Activated CD8-positive, alpha-beta T cell treated with anti-CD3 and anti-CD28 coated beads for 36 hours (primary cell): ENCODE measurements around the gene IL22RA1. TPM values are rescaled to one million over a fixed set of nuclear protein-coding genes. Genes with fewer than 3 reads are reported as not detected.

Source experiments
- ATAC-seq: fragments of 200-7000 bp; cut with Tn5 transposase; one replicate; pipeline ENCODE4 v1.10.0; 2021; ENCODE audit warnings: mild to moderate bottlenecking, moderate library complexity
- CTCF ChIA-PET: fragments of 350-600 bp; sonication (Branson Sonifier 250); formaldehyde crosslinking; loops from one replicate; lab custom pipeline; 2021; ENCODE audit warnings: antibody characterized with exemption; lab: Charles Lee
- POLR2A ChIA-PET: fragments of 350-600 bp; sonication (Branson Sonifier 250); formaldehyde crosslinking; loops from one replicate; lab custom pipeline; 2021; ENCODE audit warnings: antibody characterized with exemption; lab: Charles Lee
- DNase-seq: peaks from one replicate; pipeline ENCODE4 v3.0.0-alpha.2; 2020
- H3K27ac Mint-ChIP-seq: one replicate; pipeline ENCODE4 v1.8.0; 2021; ENCODE audit warnings: mild to moderate bottlenecking, mixed read lengths
- H3K27me3 Mint-ChIP-seq: one replicate; pipeline ENCODE4 v1.8.0; 2021; ENCODE audit warnings: mixed read lengths
- H3K36me3 Mint-ChIP-seq: one replicate; pipeline ENCODE4 v1.8.0; 2021; ENCODE audit warnings: low read depth, mixed read lengths
- H3K4me1 Mint-ChIP-seq: one replicate; pipeline ENCODE4 v1.8.0; 2021; ENCODE audit warnings: low read depth, mixed read lengths
- H3K4me3 Mint-ChIP-seq: one replicate; pipeline ENCODE4 v1.8.0; 2021; ENCODE audit warnings: mild to moderate bottlenecking, moderate library complexity, mixed read lengths
- H3K9me3 Mint-ChIP-seq: one replicate; pipeline ENCODE4 v1.8.0; 2021; ENCODE audit warnings: mixed read lengths
- CTCF ChIP-seq: fragments of 200-600 bp; IDR thresholded peaks from one replicate; pipeline ENCODE4 v1.8.0; 2022; ENCODE audit warnings: antibody characterized with exemption, mild to moderate bottlenecking
- intact Hi-C: fragments of 100-400 bp; cut with micrococcal nuclease; formaldehyde crosslinking; loops from one replicate; pipeline ENCODE4 v1.10.0; 2022
- total RNA-seq, 2 experiments: library from RNA; stranded (reverse); gene quantifications; one replicate each; pipeline ENCODE4 v1.2.3, GENCODE V29; 2021

Gene IL22RA1
- total RNA-seq, 2 experiments from 2014 or later = not detected

- ATAC-seq = no peak
- H3K9me3 Mint-ChIP-seq = no peaks in the 10 kb centered on the region
- POLR2A ChIA-PET = no interaction called here
- H3K36me3 Mint-ChIP-seq = peaks cover 3% of the 10 kb centered on the region
- H3K4me1 Mint-ChIP-seq = peaks cover 23% of the 10 kb centered on the region
- no peak for TF ChIP-seq CTCF
- H3K27ac Mint-ChIP-seq = no peak overlapping the region
- H3K27me3 Mint-ChIP-seq = no peaks in the 10 kb centered on the region
- CTCF ChIA-PET = interaction anchor here (1.0 kb wide), 1 partner anchor 210 kb away, joined by 3 read pairs; no protein-coding TSS in a partner anchor
- intact Hi-C loops = no loop called here
- no peak overlapping the region for H3K4me3 Mint-ChIP-seq
- no peak for DNase-seq
These were observed 39.1 kb upstream of the IL22RA1 start for GRCh38 chr1:24182061-24182460.

GRCh38 chr1:24181619-24182018 lies 38.7 kb upstream of the IL22RA1 start:
- TF ChIP-seq CTCF = no peak
- H3K27me3 Mint-ChIP-seq = no peaks in the 10 kb centered on the region
- no peak for ATAC-seq
- peaks cover 23% of the 10 kb centered on the region for H3K4me1 Mint-ChIP-seq
- H3K36me3 Mint-ChIP-seq = peaks cover 3% of the 10 kb centered on the region
- H3K27ac Mint-ChIP-seq = no peak overlapping the region
- DNase-seq = no peak
- ChIA-PET CTCF (no interaction called here), POLR2A (no interaction called here)
- intact Hi-C loops = no loop called here
- no peaks in the 10 kb centered on the region for H3K9me3 Mint-ChIP-seq
- no peak overlapping the region for H3K4me3 Mint-ChIP-seq

GRCh38 chr1:24180676-24181075 lies 37.7 kb upstream of the IL22RA1 start:
- H3K4me1 Mint-ChIP-seq = peaks cover 15% of the 10 kb centered on the region
- CTCF ChIA-PET = interaction anchor here (3.1 kb wide), 1 partner anchor 30 kb away, joined by 15 read pairs; no protein-coding TSS in a partner anchor
- DNase-seq = no peak
- intact Hi-C loops = no loop called here
- H3K27me3 Mint-ChIP-seq = no peaks in the 10 kb centered on the region
- no peaks in the 10 kb centered on the region for H3K9me3 Mint-ChIP-seq
- no peak overlapping the region for H3K27ac Mint-ChIP-seq
- H3K36me3 Mint-ChIP-seq = peaks cover 7% of the 10 kb centered on the region
- no peak for TF ChIP-seq CTCF
- POLR2A ChIA-PET = no interaction called here
- no peak for ATAC-seq
- no peak overlapping the region for H3K4me3 Mint-ChIP-seq

GRCh38 chr1:24179251-24179840 lies 36.4 kb upstream of the IL22RA1 start:
- intact Hi-C loops = no loop called here
- POLR2A ChIA-PET = interaction anchor here (1.0 kb wide), 1 partner anchor 27 kb away, joined by 3 read pairs; no protein-coding TSS in a partner anchor
- H3K4me3 Mint-ChIP-seq = no peak overlapping the region
- CTCF ChIA-PET = interaction anchor here (1.2 to 3.1 kb wide), 2 partner anchors 22 to 29 kb away, joined by 4 to 15 read pairs; no protein-coding TSS in a partner anchor
- no peaks in the 10 kb centered on the region for H3K9me3 Mint-ChIP-seq
- peaks cover 7% of the 10 kb centered on the region for H3K4me1 Mint-ChIP-seq
- H3K36me3 Mint-ChIP-seq = peaks cover 7% of the 10 kb centered on the region
- ATAC-seq = no peak
- no peak for TF ChIP-seq CTCF
- H3K27ac Mint-ChIP-seq = no peak overlapping the region
- H3K27me3 Mint-ChIP-seq = no peaks in the 10 kb centered on the region
- no peak for DNase-seq

- no peak for TF ChIP-seq CTCF
- CTCF ChIA-PET = interaction anchor here (0.9 to 3.1 kb wide), 2 partner anchors 28 to 214 kb away, joined by 3 to 15 read pairs; no protein-coding TSS in a partner anchor
- H3K36me3 Mint-ChIP-seq = peaks cover 9% of the 10 kb centered on the region
- H3K27me3 Mint-ChIP-seq = no peaks in the 10 kb centered on the region
- ATAC-seq (no peak), DNase-seq (no peak)
- H3K27ac Mint-ChIP-seq = no peak overlapping the region
- H3K9me3 Mint-ChIP-seq = no peaks in the 10 kb centered on the region
- H3K4me3 Mint-ChIP-seq = no peak overlapping the region
- intact Hi-C loops = no loop called here
- H3K4me1 Mint-ChIP-seq = peaks cover 2% of the 10 kb centered on the region
- POLR2A ChIA-PET = no interaction called here
These were observed 35.5 kb upstream of the IL22RA1 start for GRCh38 chr1:24178407-24178806.
